Progenitor cell of endocrine pancreas (in vitro differentiated cells): ENCODE results near the gene PINLYP. TPM values are rescaled to one million over a fixed set of nuclear protein-coding genes. Genes with fewer than 3 reads are reported as not detected.
A peak's percentile ranks its signal among the peaks of the same experiment; 100 is the strongest.
"Not testable (repeated sequence)": the region's sequence is repeated elsewhere in the genome, so short reads cannot be mapped to it uniquely, and the experiment has no call there.

ENCODE experiments used
- DNase-seq: peaks from one replicate; pipeline ENCODE4 v3.0.0; 2021; ENCODE audit warnings: low spot score; ENCODE audit not compliant: unreplicated experiment
- H3K27ac Mint-ChIP-seq: 2 replicates; pipeline ENCODE4 v1.8.0; 2021; ENCODE audit warnings: mild to moderate bottlenecking, moderate library complexity, mixed read lengths
- H3K27me3 Mint-ChIP-seq: 2 replicates; pipeline ENCODE4 v1.8.0; 2021; ENCODE audit warnings: mixed read lengths
- H3K36me3 Mint-ChIP-seq: 2 replicates; pipeline ENCODE4 v1.8.0; 2022; ENCODE audit warnings: mixed read lengths; ENCODE audit not compliant: insufficient read depth
- H3K4me1 Mint-ChIP-seq: 2 replicates; pipeline ENCODE4 v1.8.0; 2021; ENCODE audit warnings: low read depth, mixed read lengths
- H3K4me3 Mint-ChIP-seq: 2 replicates; pipeline ENCODE4 v1.8.0; 2021; ENCODE audit warnings: low read depth, mild to moderate bottlenecking, moderate library complexity, mixed read lengths
- H3K9me3 Mint-ChIP-seq: 2 replicates; pipeline ENCODE4 v1.8.0; 2021; ENCODE audit warnings: low read depth, mixed read lengths
- total RNA-seq: library from RNA; stranded (reverse); gene quantifications from 2 replicates; pipeline ENCODE4 v1.2.1, GENCODE V29; 2021
- TF ChIP-seq, protein P1 (sequence below): fragments of 200-600 bp; sonication (generic); IDR thresholded peaks from one replicate; pipeline ENCODE4 v1.5.0; 2021; ENCODE audit warnings: antibody characterized with exemption, mild to moderate bottlenecking; ENCODE audit not compliant: unreplicated experiment

The PINLYP gene
- total RNA-seq, 1 donor from 2014 or later, result 7.7 TPM

- Mint-ChIP-seq H3K4me1 (peaks cover 12% of the 10 kb centered on the region), H3K27ac (peak overlapping the region; percentile 38), H3K27me3 (no peaks in the 10 kb centered on the region), H3K4me3 (no peak overlapping the region), H3K9me3 (no peaks in the 10 kb centered on the region), H3K36me3 (peaks cover 10% of the 10 kb centered on the region)
- TF ChIP-seq, protein P1, sequence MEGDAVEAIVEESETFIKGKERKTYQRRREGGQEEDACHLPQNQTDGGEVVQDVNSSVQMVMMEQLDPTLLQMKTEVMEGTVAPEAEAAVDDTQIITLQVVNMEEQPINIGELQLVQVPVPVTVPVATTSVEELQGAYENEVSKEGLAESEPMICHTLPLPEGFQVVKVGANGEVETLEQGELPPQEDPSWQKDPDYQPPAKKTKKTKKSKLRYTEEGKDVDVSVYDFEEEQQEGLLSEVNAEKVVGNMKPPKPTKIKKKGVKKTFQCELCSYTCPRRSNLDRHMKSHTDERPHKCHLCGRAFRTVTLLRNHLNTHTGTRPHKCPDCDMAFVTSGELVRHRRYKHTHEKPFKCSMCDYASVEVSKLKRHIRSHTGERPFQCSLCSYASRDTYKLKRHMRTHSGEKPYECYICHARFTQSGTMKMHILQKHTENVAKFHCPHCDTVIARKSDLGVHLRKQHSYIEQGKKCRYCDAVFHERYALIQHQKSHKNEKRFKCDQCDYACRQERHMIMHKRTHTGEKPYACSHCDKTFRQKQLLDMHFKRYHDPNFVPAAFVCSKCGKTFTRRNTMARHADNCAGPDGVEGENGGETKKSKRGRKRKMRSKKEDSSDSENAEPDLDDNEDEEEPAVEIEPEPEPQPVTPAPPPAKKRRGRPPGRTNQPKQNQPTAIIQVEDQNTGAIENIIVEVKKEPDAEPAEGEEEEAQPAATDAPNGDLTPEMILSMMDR, result no peak
- DNase-seq, result no peak
Observed at GRCh38 chr19:43584484-43584883, 8.9 kb downstream of the PINLYP start.

DNA sequence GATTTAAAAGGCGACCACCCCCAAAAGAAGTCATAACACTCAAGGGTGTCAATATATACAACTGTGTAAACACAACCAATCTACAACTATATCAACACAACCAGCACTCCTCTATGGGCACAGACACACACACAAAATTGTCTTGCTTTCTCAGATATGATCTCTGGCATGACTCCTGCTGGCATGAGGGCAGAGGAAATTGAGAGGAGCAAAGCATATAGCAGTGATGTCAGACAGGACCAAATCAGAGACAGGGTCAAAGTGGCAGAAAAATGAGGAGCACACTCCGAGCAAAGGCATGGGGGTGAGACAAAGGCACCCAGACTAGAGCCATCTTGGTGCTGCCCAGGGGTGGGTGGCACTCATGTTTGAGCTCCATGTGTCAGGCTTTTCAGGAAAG is 10.7 kb downstream of the PINLYP start:
- Mint-ChIP-seq H3K9me3 (no peaks in the 10 kb centered on the region), H3K27me3 (no peaks in the 10 kb centered on the region), H3K4me1 (peaks cover 6% of the 10 kb centered on the region), H3K36me3 (peaks cover 16% of the 10 kb centered on the region), H3K4me3 (no peak overlapping the region), H3K27ac (no peak overlapping the region)
- DNase-seq, result no peak
- TF ChIP-seq, protein P1, result no peak

- H3K9me3 Mint-ChIP-seq, DNase-seq, H3K4me3 Mint-ChIP-seq, H3K27me3 Mint-ChIP-seq, H3K27ac Mint-ChIP-seq, H3K4me1 Mint-ChIP-seq: not testable (repeated sequence)
- peaks cover 16% of the 10 kb centered on the region for H3K36me3 Mint-ChIP-seq
Observed at GRCh38 chr19:43587029-43587428, 11.4 kb downstream of the PINLYP start.

GRCh38 chr19:43589277-43589676 is 13.7 kb downstream of the PINLYP start:
- no peak overlapping the region for H3K27ac Mint-ChIP-seq
- H3K9me3 Mint-ChIP-seq, result no peaks in the 10 kb centered on the region
- peaks cover 9% of the 10 kb centered on the region for H3K4me1 Mint-ChIP-seq
- H3K36me3 Mint-ChIP-seq, result peaks cover 25% of the 10 kb centered on the region
- DNase-seq, result no peak
- TF ChIP-seq, protein P1, result no peak
- no peaks in the 10 kb centered on the region for H3K27me3 Mint-ChIP-seq
- no peak overlapping the region for H3K4me3 Mint-ChIP-seq

DNA sequence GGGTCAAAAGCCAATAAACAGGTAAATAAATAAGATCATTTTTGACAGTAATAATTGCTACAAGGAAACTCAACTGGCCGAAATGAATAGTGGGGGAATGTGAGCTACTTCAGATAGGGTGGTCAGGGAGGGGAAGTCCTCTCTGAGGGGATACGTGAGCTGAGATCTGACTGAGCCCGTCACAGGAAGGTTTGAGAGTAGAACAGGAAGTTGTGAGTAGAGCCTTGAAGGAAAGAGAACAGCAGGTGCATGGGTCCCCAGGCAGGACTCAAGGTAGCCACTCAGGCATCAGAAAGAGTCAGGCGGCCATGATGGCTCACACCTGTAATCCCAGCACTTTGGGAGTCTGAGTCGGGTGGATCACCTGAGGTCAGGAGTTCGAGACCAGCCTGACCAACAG is 14.1 kb downstream of the PINLYP start:
- TF ChIP-seq, protein P1, result no peak
- H3K27ac Mint-ChIP-seq, result peak overlapping the region; percentile 2
- no peak for DNase-seq

DNA sequence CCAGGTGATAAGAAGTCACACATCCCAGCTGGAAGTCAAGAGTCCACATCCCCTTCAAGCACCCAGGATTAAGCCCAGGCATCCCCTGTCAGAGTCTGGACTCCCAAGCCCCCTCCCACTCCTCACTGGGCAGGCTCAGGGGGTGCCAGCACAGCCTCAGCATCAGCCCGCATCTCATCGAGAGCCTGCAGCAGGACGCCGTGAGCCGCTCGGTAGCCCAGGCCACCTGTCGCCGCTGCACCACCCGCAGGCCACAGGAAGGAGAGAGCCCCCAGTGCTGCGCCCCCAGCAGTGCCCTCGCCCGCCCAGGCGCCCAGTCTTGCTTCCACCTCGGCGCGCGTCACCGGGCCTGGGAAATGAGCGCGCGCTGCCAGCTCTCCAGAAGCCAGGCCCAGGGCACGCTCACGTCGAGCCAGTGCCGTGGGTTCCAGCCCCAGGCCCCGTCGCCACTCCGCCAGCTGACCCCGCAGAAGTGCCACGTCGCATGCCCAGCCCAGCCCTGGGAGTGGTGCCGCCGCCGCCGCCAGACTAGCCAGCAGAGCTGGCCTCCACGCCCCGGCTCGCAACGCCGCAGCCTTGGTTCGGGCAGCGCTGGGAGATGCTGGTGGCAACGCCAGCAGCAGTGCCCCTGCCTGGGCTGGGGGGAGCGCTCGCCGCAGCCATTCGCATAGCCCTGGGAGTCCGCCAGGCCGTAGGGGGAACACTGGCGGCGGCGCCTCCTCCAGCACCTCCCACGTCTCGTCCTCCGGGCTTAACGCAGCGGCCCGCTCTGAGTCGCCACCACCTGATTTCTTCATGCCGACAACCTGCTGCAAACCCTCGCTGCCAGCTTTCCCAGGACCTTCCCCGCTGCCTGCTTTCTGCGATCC is 16.5 kb downstream of the PINLYP start:
- no peaks in the 10 kb centered on the region for H3K9me3 Mint-ChIP-seq
- H3K4me1 Mint-ChIP-seq, result peaks cover 17% of the 10 kb centered on the region
- no peaks in the 10 kb centered on the region for H3K27me3 Mint-ChIP-seq

More for the DNA sequence above, 14.1 kb downstream of the PINLYP start:
- peaks cover 9% of the 10 kb centered on the region for H3K4me1 Mint-ChIP-seq
- H3K27me3 Mint-ChIP-seq, result no peaks in the 10 kb centered on the region
- H3K36me3 Mint-ChIP-seq, result peaks cover 25% of the 10 kb centered on the region
- no peak overlapping the region for H3K4me3 Mint-ChIP-seq
- H3K9me3 Mint-ChIP-seq, result no peaks in the 10 kb centered on the region

More for the DNA sequence above, 16.5 kb downstream of the PINLYP start:
- TF ChIP-seq, protein P1, result no peak
- Mint-ChIP-seq H3K36me3 (peaks cover 17% of the 10 kb centered on the region), H3K4me3 (no peak overlapping the region), H3K27ac (no peak overlapping the region)
- DNase-seq, result no peak
